ENCODE results near the gene PRAMEF12. TPM values are rescaled to one million over a fixed set of nuclear protein-coding genes. Genes with fewer than 3 reads are reported as not detected.

Gene PRAMEF12
- total RNA-seq, 6 experiments from 2014 or later: not detected

GRCh38 chr1:12756768-12757413, 16.6 kb upstream of the PRAMEF12 start:
- 46% methylated on average over 5 of the region's 6 CpGs for WGBS (ENCODE audit: insufficient coverage, low coverage, low lambda C conversion rate, missing lambda C conversion rate)
- no peak for ATAC-seq

GRCh38 chr1:12757836-12758235, 15.7 kb upstream of the PRAMEF12 start:
- TF ChIP-seq CTCF (IDR thresholded peaks at IDR 0.05) (no peak), POLR2A (IDR thresholded peaks at IDR 0.05) (no peak)
- WGBS (ENCODE audit: insufficient coverage, low coverage, low lambda C conversion rate, missing lambda C conversion rate): 54% methylated on average over 3 of the region's 6 CpGs

More at GRCh38 chr1:12756768-12757413, 16.6 kb upstream of the PRAMEF12 start:
- Histone ChIP-seq H3K9me3 (no peaks in the 10 kb centered on the region), H3K27ac (no peak overlapping the region), H3K4me1 (no peaks in the 10 kb centered on the region), H3K36me3 (no peaks in the 10 kb centered on the region), H3K27me3 (no peaks in the 10 kb centered on the region), H3K4me3 (no peak overlapping the region)
- intact Hi-C loops (cut with DNase I): no loop called here
- DNase-seq: no peak
- TF ChIP-seq POLR2A (IDR thresholded peaks at IDR 0.05) (no peak), CTCF (IDR thresholded peaks at IDR 0.05) (no peak)

GRCh38 chr1:12760256-12760795, 13.2 kb upstream of the PRAMEF12 start:
- H3K27ac ChIP-seq: no peak overlapping the region
- 48% methylated on average over 4 of the region's 7 CpGs for WGBS (ENCODE audit: insufficient coverage, low coverage, low lambda C conversion rate, missing lambda C conversion rate)
- peak in 1 of 4 donors; percentile 16 for ATAC-seq

More at GRCh38 chr1:12757836-12758235, 15.7 kb upstream of the PRAMEF12 start:
- Histone ChIP-seq H3K27ac (no peak overlapping the region), H3K4me3 (no peak overlapping the region), H3K27me3 (no peaks in the 10 kb centered on the region), H3K9me3 (no peaks in the 10 kb centered on the region), H3K4me1 (no peaks in the 10 kb centered on the region), H3K36me3 (no peaks in the 10 kb centered on the region)
- DNase-seq (no peak), ATAC-seq (no peak)
- intact Hi-C loops (cut with DNase I): no loop called here

GRCh38 chr1:12761781-12762180, 11.8 kb upstream of the PRAMEF12 start:
- H3K36me3 ChIP-seq: no peaks in the 10 kb centered on the region
- H3K27ac ChIP-seq: no peak overlapping the region
- WGBS (ENCODE audit: insufficient coverage, low coverage, low lambda C conversion rate, missing lambda C conversion rate): 63% methylated on average over 3 of the region's 5 CpGs
- intact Hi-C loops (cut with DNase I): no loop called here
- DNase-seq (no peak), ATAC-seq (no peak)
- TF ChIP-seq CTCF (IDR thresholded peaks at IDR 0.05): no peak
- no peak for TF ChIP-seq POLR2A (IDR thresholded peaks at IDR 0.05)
- no peaks in the 10 kb centered on the region for H3K4me1 ChIP-seq
- no peak overlapping the region for H3K4me3 ChIP-seq
- H3K9me3 ChIP-seq: no peaks in the 10 kb centered on the region
- H3K27me3 ChIP-seq: no peaks in the 10 kb centered on the region

More at GRCh38 chr1:12760256-12760795, 13.2 kb upstream of the PRAMEF12 start:
- H3K27me3 ChIP-seq: no peaks in the 10 kb centered on the region
- no peaks in the 10 kb centered on the region for H3K9me3 ChIP-seq
- DNase-seq: no peak
- H3K4me1 ChIP-seq: no peaks in the 10 kb centered on the region
- TF ChIP-seq POLR2A (IDR thresholded peaks at IDR 0.05) (no peak), CTCF (IDR thresholded peaks at IDR 0.05) (peak in 1 of 4 donors; percentile 5)
- intact Hi-C loops (cut with DNase I): no loop called here
- no peak overlapping the region for H3K4me3 ChIP-seq
- no peaks in the 10 kb centered on the region for H3K36me3 ChIP-seq
